HepG2 (cell line): ENCODE measurements around the gene LILRB5. TPM values are rescaled to one million over a fixed set of nuclear protein-coding genes. Genes with fewer than 3 reads are reported as not detected.

Source experiments
- FOXC1 ChIP-seq: sonication (generic); formaldehyde crosslinking; IDR thresholded peaks from 2 replicates; pipeline ENCODE4 v1.8.0; 2022; ENCODE audit warnings: mild to moderate bottlenecking, missing genetic modification reagents, borderline replicate concordance
- FOXJ3 ChIP-seq: sonication (generic); formaldehyde crosslinking; IDR thresholded peaks from 2 replicates; pipeline ENCODE4 v1.4.0; 2020; ENCODE audit warnings: missing genetic modification reagents, mild to moderate bottlenecking, borderline replicate concordance
- FOXK1 ChIP-seq: sonication (generic); formaldehyde crosslinking; IDR thresholded peaks from 2 replicates; pipeline ENCODE4 v1.4.0; 2020; ENCODE audit warnings: low read depth, missing genetic modification reagents, borderline replicate concordance
- HDAC6 ChIP-seq: fragments of 200-600 bp; sonication (generic); IDR thresholded peaks from 2 replicates; pipeline ENCODE4 v1.7.0; 2017; ENCODE audit warnings: mild to moderate bottlenecking, antibody characterized with exemption, low read length, low read depth
- KDM2A ChIP-seq: sonication (generic); formaldehyde crosslinking; IDR thresholded peaks from 2 replicates; pipeline ENCODE4 v1.4.0; 2020; ENCODE audit warnings: low read depth, missing genetic modification reagents, borderline replicate concordance
- NR2C2 ChIP-seq: sonication (generic); formaldehyde crosslinking; IDR thresholded peaks from 2 replicates; pipeline ENCODE4 v1.4.0; 2020; ENCODE audit warnings: missing genetic modification reagents, mild to moderate bottlenecking, moderate library complexity, borderline replicate concordance
- SMARCC2 ChIP-seq: fragments of 450-650 bp; IDR thresholded peaks from 2 replicates; pipeline ENCODE4 v1.6.1; 2017; ENCODE audit warnings: antibody characterized with exemption, mild to moderate bottlenecking
- SMC3 ChIP-seq: IDR thresholded peaks from 2 replicates; pipeline ENCODE4 v1.6.1; 2011; ENCODE audit warnings: low read length, improper control_type of control experiment
- SRSF4 ChIP-seq: fragments of 200-400 bp; formaldehyde crosslinking; IDR thresholded peaks from one replicate; pipeline ENCODE4 v1.6.1; 2018; ENCODE audit warnings: mild to moderate bottlenecking, low read depth, low read length, moderate library complexity; ENCODE audit not compliant: poor library complexity, severe bottlenecking
- TCF7 ChIP-seq: sonication (generic); IDR thresholded peaks from 2 replicates; pipeline ENCODE4 v1.6.1; 2016; ENCODE audit warnings: antibody characterized with exemption, low read depth
- ZBTB21 ChIP-seq: sonication (generic); formaldehyde crosslinking; IDR thresholded peaks from 2 replicates; pipeline ENCODE4 v1.4.0; 2020; ENCODE audit warnings: missing genetic modification reagents
- ZFP41 ChIP-seq: sonication (generic); formaldehyde crosslinking; IDR thresholded peaks from 2 replicates; pipeline ENCODE4 v1.4.0; 2020; ENCODE audit warnings: mild to moderate bottlenecking, missing genetic modification reagents, borderline replicate concordance
- ZNF205 ChIP-seq: IDR thresholded peaks from 2 replicates; pipeline ENCODE4 v1.6.1; 2018; ENCODE audit warnings: missing biosample characterization, missing genetic modification reagents
- ZNF335 ChIP-seq: sonication (generic); formaldehyde crosslinking; IDR thresholded peaks from 2 replicates; pipeline ENCODE4 v1.4.0; 2020; ENCODE audit warnings: missing genetic modification reagents
- ZNF552 ChIP-seq: sonication (generic); formaldehyde crosslinking; IDR thresholded peaks from 2 replicates; pipeline ENCODE4 v1.9.0; 2022; ENCODE audit warnings: missing genetic modification reagents, mild to moderate bottlenecking, borderline replicate concordance
- ZNF572 ChIP-seq: sonication (generic); formaldehyde crosslinking; IDR thresholded peaks from 2 replicates; pipeline ENCODE4 v1.5.1; 2020; ENCODE audit warnings: mild to moderate bottlenecking, missing genetic modification reagents
- ZNF720 ChIP-seq: sonication (generic); formaldehyde crosslinking; IDR thresholded peaks from 2 replicates; pipeline ENCODE4 v1.4.0; 2020; ENCODE audit warnings: missing genetic modification reagents
- polyA plus RNA-seq, 8 experiments: library from polyadenylated mRNA; depleted of rRNA in 3 of 8; stranded (reverse) in 7 of 8; unstranded in 1 of 8; fragments of >200 nt; fragmentation: Illumina TruSeq in 4 of 8; extraction: Trizol in 4 of 8; gene quantifications; 2 replicates each; pipeline versions ENCODE4 v1.2.1 to v1.2.3, GENCODE V29; 2011 to 2016; ENCODE audit warnings: low read depth in 4 of 8, missing spikeins in 1 of 8, mixed read lengths in 1 of 8; ENCODE audit not compliant: insufficient read depth in 1 of 8
- total RNA-seq, 5 experiments: library from RNA; depleted of rRNA; stranded (reverse); fragments of >200 nt; fragmentation: Illumina TruSeq; extraction: Trizol; gene quantifications; 2 replicates each; pipeline ENCODE4 v1.2.3, GENCODE V29; 2016; ENCODE audit warnings: low read depth in 1 of 5
- TF ChIP-seq, protein P1 (sequence below): sonication (generic); formaldehyde crosslinking; IDR thresholded peaks from 2 replicates; pipeline ENCODE4 v1.4.0; 2020; ENCODE audit warnings: mild to moderate bottlenecking, missing genetic modification reagents
- TF ChIP-seq, protein P2 (sequence below): sonication (generic); formaldehyde crosslinking; IDR thresholded peaks from 2 replicates; pipeline ENCODE4 v1.5.1; 2020; ENCODE audit warnings: missing genetic modification reagents, mild to moderate bottlenecking, borderline replicate concordance
- TF ChIP-seq, protein P3 (sequence below): sonication (generic); formaldehyde crosslinking; IDR thresholded peaks from 2 replicates; pipeline ENCODE4 v1.5.0; 2020; ENCODE audit warnings: mild to moderate bottlenecking, missing genetic modification reagents, borderline replicate concordance
- TF ChIP-seq, protein P4 (sequence below): sonication (generic); formaldehyde crosslinking; IDR thresholded peaks from 2 replicates; pipeline ENCODE4 v1.4.0; 2020; ENCODE audit warnings: mild to moderate bottlenecking, low read depth, missing genetic modification reagents

Gene LILRB5
- total and polyA plus RNA-seq, 2 of the 13 experiments (the other 11 are each of a cell fraction or from before 2014, with no cell fraction given) = not detected

DNA sequence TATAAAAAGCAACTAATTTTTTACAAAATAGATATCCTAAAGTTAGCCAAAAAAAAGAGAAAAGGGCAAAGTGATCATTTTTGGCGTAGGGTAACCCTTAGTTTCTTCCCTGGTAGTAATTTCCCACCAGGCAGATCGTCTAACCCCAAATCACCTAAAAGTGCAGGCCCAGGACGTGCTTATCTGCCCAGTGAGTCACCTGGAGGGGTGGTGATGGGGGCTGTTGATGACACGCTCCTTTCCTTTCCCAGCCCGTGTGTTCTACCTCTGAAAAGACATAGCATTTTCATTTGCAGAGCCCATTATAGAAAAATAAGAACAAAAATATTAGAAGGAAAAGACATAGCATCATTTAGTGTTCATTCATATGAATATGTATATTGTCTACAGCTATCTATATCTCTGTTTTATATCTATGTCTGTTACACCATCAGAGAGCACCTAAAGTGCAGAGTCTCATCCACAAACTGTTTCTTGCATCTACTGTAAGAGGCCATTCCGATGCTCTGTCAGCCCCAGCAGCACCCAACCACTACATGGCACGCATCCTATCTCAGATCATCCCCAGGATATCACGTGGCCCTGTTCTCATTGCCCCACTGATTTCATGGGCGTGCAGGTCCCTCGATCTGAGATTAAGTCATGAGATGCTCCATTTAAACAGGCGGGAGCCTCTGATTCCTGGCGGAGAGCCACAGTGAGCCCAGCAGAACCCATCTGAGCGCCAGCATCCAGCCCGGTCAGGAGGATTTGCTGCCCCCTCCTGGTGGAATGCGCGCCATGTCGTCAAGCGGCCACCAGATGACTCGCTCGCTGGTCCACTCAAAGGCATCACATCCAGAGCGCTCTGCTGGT is 25.8 kb downstream of the LILRB5 start (continued):
- TF ChIP-seq ZNF205 = peak; percentile 96
- no peak for TF ChIP-seq NR2C2 (CRISPR knock-in tag)
- TF ChIP-seq ZNF720 (CRISPR knock-in tag) = no peak
- TF ChIP-seq, protein P1, sequence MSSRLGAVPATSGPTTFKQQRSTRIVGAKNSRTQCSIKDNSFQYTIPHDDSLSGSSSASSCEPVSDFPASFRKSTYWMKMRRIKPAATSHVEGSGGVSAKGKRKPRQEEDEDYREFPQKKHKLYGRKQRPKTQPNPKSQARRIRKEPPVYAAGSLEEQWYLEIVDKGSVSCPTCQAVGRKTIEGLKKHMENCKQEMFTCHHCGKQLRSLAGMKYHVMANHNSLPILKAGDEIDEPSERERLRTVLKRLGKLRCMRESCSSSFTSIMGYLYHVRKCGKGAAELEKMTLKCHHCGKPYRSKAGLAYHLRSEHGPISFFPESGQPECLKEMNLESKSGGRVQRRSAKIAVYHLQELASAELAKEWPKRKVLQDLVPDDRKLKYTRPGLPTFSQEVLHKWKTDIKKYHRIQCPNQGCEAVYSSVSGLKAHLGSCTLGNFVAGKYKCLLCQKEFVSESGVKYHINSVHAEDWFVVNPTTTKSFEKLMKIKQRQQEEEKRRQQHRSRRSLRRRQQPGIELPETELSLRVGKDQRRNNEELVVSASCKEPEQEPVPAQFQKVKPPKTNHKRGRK (CRISPR knock-in tag) = no peak; the same call in 1 of the 2 replicates
- TF ChIP-seq SMC3 = peak; percentile 66; the same call in 1 of the 2 replicates
- TF ChIP-seq FOXK1 (CRISPR knock-in tag) = no peak
- TF ChIP-seq, protein P2, sequence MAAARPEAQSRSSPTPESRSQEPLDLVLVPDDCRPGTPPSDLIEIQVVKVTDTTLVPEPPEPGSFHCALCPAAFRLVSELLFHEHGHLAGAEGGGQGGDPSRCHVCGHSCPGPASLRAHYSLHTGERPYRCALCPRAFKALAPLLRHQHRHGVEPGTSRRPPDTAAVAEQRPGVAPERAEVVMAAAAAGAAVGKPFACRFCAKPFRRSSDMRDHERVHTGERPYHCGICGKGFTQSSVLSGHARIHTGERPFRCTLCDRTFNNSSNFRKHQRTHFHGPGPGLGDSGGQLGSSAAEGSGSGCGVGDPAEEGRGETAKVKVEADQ = peak; percentile 7; the same call in 1 of the 2 replicates
- TF ChIP-seq, protein P3, sequence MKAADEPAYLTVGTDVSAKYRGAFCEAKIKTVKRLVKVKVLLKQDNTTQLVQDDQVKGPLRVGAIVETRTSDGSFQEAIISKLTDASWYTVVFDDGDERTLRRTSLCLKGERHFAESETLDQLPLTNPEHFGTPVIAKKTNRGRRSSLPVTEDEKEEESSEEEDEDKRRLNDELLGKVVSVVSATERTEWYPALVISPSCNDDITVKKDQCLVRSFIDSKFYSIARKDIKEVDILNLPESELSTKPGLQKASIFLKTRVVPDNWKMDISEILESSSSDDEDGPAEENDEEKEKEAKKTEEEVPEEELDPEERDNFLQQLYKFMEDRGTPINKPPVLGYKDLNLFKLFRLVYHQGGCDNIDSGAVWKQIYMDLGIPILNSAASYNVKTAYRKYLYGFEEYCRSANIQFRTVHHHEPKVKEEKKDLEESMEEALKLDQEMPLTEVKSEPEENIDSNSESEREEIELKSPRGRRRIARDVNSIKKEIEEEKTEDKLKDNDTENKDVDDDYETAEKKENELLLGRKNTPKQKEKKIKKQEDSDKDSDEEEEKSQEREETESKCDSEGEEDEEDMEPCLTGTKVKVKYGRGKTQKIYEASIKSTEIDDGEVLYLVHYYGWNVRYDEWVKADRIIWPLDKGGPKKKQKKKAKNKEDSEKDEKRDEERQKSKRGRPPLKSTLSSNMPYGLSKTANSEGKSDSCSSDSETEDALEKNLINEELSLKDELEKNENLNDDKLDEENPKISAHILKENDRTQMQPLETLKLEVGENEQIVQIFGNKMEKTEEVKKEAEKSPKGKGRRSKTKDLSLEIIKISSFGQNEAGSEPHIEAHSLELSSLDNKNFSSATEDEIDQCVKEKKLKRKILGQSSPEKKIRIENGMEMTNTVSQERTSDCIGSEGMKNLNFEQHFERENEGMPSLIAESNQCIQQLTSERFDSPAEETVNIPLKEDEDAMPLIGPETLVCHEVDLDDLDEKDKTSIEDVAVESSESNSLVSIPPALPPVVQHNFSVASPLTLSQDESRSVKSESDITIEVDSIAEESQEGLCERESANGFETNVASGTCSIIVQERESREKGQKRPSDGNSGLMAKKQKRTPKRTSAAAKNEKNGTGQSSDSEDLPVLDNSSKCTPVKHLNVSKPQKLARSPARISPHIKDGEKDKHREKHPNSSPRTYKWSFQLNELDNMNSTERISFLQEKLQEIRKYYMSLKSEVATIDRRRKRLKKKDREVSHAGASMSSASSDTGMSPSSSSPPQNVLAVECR = peak; percentile 44; the same call in 1 of the 2 replicates
- TF ChIP-seq ZBTB21 (CRISPR knock-in tag) = no peak
- no peak for TF ChIP-seq ZNF552 (CRISPR knock-in tag)
- TF ChIP-seq SMARCC2 = no peak
- peak; percentile 74; the same call in 1 of the 2 replicates for TF ChIP-seq KDM2A (CRISPR knock-in tag)
- no peak for TF ChIP-seq HDAC6
- no peak for TF ChIP-seq ZNF572 (CRISPR knock-in tag)
- TF ChIP-seq SRSF4 = no peak
- no peak for TF ChIP-seq TCF7
- no peak for TF ChIP-seq FOXJ3 (CRISPR knock-in tag)
- no peak for TF ChIP-seq ZNF335 (CRISPR knock-in tag)
- TF ChIP-seq, protein P4, sequence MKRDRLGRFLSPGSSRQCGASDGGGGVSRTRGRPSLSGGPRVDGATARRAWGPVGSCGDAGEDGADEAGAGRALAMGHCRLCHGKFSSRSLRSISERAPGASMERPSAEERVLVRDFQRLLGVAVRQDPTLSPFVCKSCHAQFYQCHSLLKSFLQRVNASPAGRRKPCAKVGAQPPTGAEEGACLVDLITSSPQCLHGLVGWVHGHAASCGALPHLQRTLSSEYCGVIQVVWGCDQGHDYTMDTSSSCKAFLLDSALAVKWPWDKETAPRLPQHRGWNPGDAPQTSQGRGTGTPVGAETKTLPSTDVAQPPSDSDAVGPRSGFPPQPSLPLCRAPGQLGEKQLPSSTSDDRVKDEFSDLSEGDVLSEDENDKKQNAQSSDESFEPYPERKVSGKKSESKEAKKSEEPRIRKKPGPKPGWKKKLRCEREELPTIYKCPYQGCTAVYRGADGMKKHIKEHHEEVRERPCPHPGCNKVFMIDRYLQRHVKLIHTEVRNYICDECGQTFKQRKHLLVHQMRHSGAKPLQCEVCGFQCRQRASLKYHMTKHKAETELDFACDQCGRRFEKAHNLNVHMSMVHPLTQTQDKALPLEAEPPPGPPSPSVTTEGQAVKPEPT = no peak
- no peak for TF ChIP-seq FOXC1 (CRISPR knock-in tag)
- TF ChIP-seq ZFP41 = 0 out of 2 replicates have a peak, but pooled peaks have one; percentile 27
